PC-9 (cell line): ENCODE data around the gene CPTP.

ENCODE experiments used
- EZH2 ChIP-seq: fragments of 200-600 bp; sonication (generic); IDR thresholded peaks from 2 replicates; pipeline ENCODE4 v1.8.0; 2017; ENCODE audit warnings: antibody characterized with exemption, low read depth
- TF ChIP-seq, protein P1 (sequence below): fragments of 200-600 bp; sonication (generic); conservative IDR thresholded peaks from 2 replicates; pipeline ENCODE4 v1.6.1; 2017; ENCODE audit warnings: mixed run types, antibody characterized with exemption, mild to moderate bottlenecking, moderate library complexity

DNA sequence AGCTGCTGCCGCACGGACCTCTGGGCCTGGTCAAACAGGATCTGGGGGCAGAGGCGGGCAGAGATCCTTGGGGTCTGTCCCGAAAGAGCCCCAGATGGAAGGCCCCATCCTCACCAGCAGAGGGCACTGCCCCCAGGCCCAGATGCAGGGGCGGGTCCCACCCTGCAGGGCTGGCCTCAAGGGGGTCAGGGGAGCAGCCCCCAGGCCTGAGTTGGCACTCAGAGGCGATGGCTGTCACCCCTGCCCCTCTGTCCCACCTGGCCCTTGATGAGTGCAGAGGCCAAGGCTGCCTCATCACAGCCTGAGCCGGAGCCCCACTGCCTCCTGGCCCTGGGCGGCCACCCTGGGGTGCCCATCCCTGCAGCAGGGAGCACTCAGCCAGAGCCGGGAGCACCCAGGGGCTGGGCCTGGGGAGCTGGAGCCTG is 22.6 kb upstream of the CPTP start:
- TF ChIP-seq, protein P1, sequence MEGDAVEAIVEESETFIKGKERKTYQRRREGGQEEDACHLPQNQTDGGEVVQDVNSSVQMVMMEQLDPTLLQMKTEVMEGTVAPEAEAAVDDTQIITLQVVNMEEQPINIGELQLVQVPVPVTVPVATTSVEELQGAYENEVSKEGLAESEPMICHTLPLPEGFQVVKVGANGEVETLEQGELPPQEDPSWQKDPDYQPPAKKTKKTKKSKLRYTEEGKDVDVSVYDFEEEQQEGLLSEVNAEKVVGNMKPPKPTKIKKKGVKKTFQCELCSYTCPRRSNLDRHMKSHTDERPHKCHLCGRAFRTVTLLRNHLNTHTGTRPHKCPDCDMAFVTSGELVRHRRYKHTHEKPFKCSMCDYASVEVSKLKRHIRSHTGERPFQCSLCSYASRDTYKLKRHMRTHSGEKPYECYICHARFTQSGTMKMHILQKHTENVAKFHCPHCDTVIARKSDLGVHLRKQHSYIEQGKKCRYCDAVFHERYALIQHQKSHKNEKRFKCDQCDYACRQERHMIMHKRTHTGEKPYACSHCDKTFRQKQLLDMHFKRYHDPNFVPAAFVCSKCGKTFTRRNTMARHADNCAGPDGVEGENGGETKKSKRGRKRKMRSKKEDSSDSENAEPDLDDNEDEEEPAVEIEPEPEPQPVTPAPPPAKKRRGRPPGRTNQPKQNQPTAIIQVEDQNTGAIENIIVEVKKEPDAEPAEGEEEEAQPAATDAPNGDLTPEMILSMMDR, result peak; percentile 60; the same call in 1 of the 2 replicates
- no peak for TF ChIP-seq EZH2
